OCI-LY1 (cell line): Measurements from ENCODE around the gene PAFAH1B1.
"Not testable (repeated sequence)": the region's sequence is repeated elsewhere in the genome, so short reads cannot be mapped to it uniquely, and the experiment has no call there.

Experiments
- H2AFZ ChIP-seq: fragments of 200-600 bp; sonication (generic), shearing (Covaris generic); 2 replicates; pipeline ENCODE4 v1.6.0; 2014; ENCODE audit warnings: antibody characterized with exemption, mild to moderate bottlenecking, low read length
- H3F3A ChIP-seq: fragments of 200-600 bp; sonication (generic), shearing (Covaris generic); 2 replicates; pipeline ENCODE4 v1.6.0; 2014; ENCODE audit warnings: mild to moderate bottlenecking, antibody characterized with exemption, low read length, moderate library complexity; ENCODE audit not compliant: insufficient read depth
- H3K27ac ChIP-seq: fragments of 200-600 bp; sonication (generic); 2 replicates; pipeline ENCODE4 v1.5.1; 2014; ENCODE audit warnings: low read length, mixed run types, mild to moderate bottlenecking, low read depth; ENCODE audit not compliant: poor library complexity, severe bottlenecking
- H3K27me3 ChIP-seq: fragments of 200-600 bp; sonication (generic); 2 replicates; pipeline ENCODE4 v1.6.0; 2014; ENCODE audit warnings: antibody characterized with exemption, mild to moderate bottlenecking, low read length, moderate library complexity; ENCODE audit not compliant: insufficient read depth
- H3K36me3 ChIP-seq: fragments of 200-600 bp; sonication (generic); 2 replicates; pipeline ENCODE4 v1.6.1; 2014; ENCODE audit warnings: mild to moderate bottlenecking, antibody characterized with exemption, low read length, moderate library complexity, mixed read lengths; ENCODE audit not compliant: insufficient read depth
- H3K4me1 ChIP-seq: fragments of 200-600 bp; sonication (generic); 2 replicates; pipeline ENCODE4 v1.5.1; 2014; ENCODE audit warnings: mild to moderate bottlenecking, low read length, moderate library complexity; ENCODE audit not compliant: insufficient read depth, severe bottlenecking
- H3K4me2 ChIP-seq: fragments of 200-600 bp; sonication (generic), shearing (Covaris generic); 2 replicates; pipeline ENCODE4 v1.6.1; 2014; ENCODE audit warnings: low read length
- H3K4me3 ChIP-seq: fragments of 200-600 bp; sonication (generic); 2 replicates; pipeline ENCODE4 v1.5.1; 2014; ENCODE audit warnings: low read length, low read depth, mild to moderate bottlenecking, mixed read lengths; ENCODE audit not compliant: poor library complexity, severe bottlenecking
- H3K79me2 ChIP-seq: fragments of 200-600 bp; shearing (Covaris generic); 2 replicates; pipeline ENCODE4 v1.6.1; 2016; ENCODE audit warnings: mixed run types, low read length, mixed read lengths; ENCODE audit not compliant: insufficient read depth
- H3K9ac ChIP-seq: fragments of 200-600 bp; sonication (generic), shearing (Covaris generic); 2 replicates; pipeline ENCODE4 v1.6.1; 2014; ENCODE audit warnings: mild to moderate bottlenecking, low read length, mixed read lengths
- H3K9me2 ChIP-seq: fragments of 200-600 bp; sonication (generic), shearing (Covaris generic); 2 replicates; pipeline ENCODE4 v1.6.1; 2014; ENCODE audit warnings: low read depth, mild to moderate bottlenecking, low read length, mixed read lengths
- H3K9me3 ChIP-seq: fragments of 200-600 bp; shearing (Covaris generic); 2 replicates; pipeline ENCODE4 v1.6.1; 2014; ENCODE audit warnings: low read length, mixed read lengths
- H4K20me1 ChIP-seq: fragments of 200-600 bp; sonication (generic), shearing (Covaris generic); 2 replicates; pipeline ENCODE4 v1.6.0; 2016; ENCODE audit warnings: mild to moderate bottlenecking, low read length; ENCODE audit not compliant: insufficient read depth
- CTCF ChIP-seq: fragments of 200-600 bp; sonication (generic), shearing (Covaris generic); IDR thresholded peaks from 2 replicates; pipeline ENCODE4 v1.5.1; 2017; ENCODE audit warnings: mild to moderate bottlenecking, antibody characterized with exemption, low read length, moderate library complexity, mixed read lengths
- EZH2 ChIP-seq: fragments of 200-600 bp; sonication (generic), shearing (Covaris generic); IDR thresholded peaks from 2 replicates; pipeline ENCODE4 v1.8.0; 2017; ENCODE audit warnings: borderline replicate concordance, mixed run types, mild to moderate bottlenecking, antibody characterized with exemption, low read length, moderate library complexity, mixed read lengths

PAFAH1B1 gene

GRCh38 chr17:2592971-2593820, at the start of gene PAFAH1B1:
TSS of gene PAFAH1B1 (plus strand) at chr17:2593654. CDS start at chr17:2638289, 44,635 bp downstream.
- H3K4me3 ChIP-seq, result peak within 1 kb of the TSS; percentile 97
- H3K9ac ChIP-seq, result peak within 1 kb of the TSS; percentile 92
- peaks cover 31% of the 10 kb centered on the region for H3K4me1 ChIP-seq
- peaks cover 43% of the 10 kb centered on the region for H3K79me2 ChIP-seq
- no peaks in the 10 kb centered on the region; the same call in 1 of the 2 replicates for H3K36me3 ChIP-seq
- TF ChIP-seq EZH2, result no peak
- TF ChIP-seq CTCF, result peak; percentile 12; the same call in 1 of the 2 replicates
- H3K4me2 ChIP-seq, result peak within 1 kb of the TSS; percentile 80
- no peaks in the 10 kb centered on the region for H3K9me3 ChIP-seq
- H4K20me1 ChIP-seq, result no peaks in the 10 kb centered on the region
- peak within 1 kb of the TSS; percentile 92 for H2AFZ ChIP-seq
- H3F3A ChIP-seq, result no peaks in the 10 kb centered on the region
- H3K9me2 ChIP-seq, result no peaks in the 10 kb centered on the region
- H3K27me3 ChIP-seq, result no peaks in the 10 kb centered on the region
- peak within 1 kb of the TSS; percentile 71 for H3K27ac ChIP-seq

GRCh38 chr17:2545393-2545792, 48.1 kb upstream of the PAFAH1B1 start:
- Histone ChIP-seq H2AFZ (no peak overlapping the region), H3K79me2 (no peaks in the 10 kb centered on the region)

GRCh38 chr17:2547176-2547575, 46.3 kb upstream of the PAFAH1B1 start:
- Histone ChIP-seq H3K36me3 (no peaks in the 10 kb centered on the region), H3K27me3 (no peaks in the 10 kb centered on the region), H3K4me3 (no peak overlapping the region)

More at GRCh38 chr17:2545393-2545792, 48.1 kb upstream of the PAFAH1B1 start:
- no peak for TF ChIP-seq CTCF
- Histone ChIP-seq H3K9me2 (no peaks in the 10 kb centered on the region), H3K9me3 (no peaks in the 10 kb centered on the region), H3K27me3 (no peaks in the 10 kb centered on the region), H3K4me1 (peaks cover 25% of the 10 kb centered on the region), H3F3A (no peaks in the 10 kb centered on the region), H3K36me3 (no peaks in the 10 kb centered on the region), H3K27ac (no peak overlapping the region), H3K4me3 (no peak overlapping the region), H4K20me1 (no peaks in the 10 kb centered on the region), H3K9ac (no peak overlapping the region), H3K4me2 (no peak overlapping the region)

GRCh38 chr17:2548026-2548425, 45.4 kb upstream of the PAFAH1B1 start:
- not testable (repeated sequence) for H3K4me2 ChIP-seq, H2AFZ ChIP-seq, H3K9me3 ChIP-seq

More at GRCh38 chr17:2547176-2547575, 46.3 kb upstream of the PAFAH1B1 start:
- H3K79me2 ChIP-seq, result no peaks in the 10 kb centered on the region
- no peaks in the 10 kb centered on the region for H3K9me2 ChIP-seq
- no peaks in the 10 kb centered on the region for H4K20me1 ChIP-seq
- no peaks in the 10 kb centered on the region for H3K9me3 ChIP-seq
- H3K4me2 ChIP-seq, result no peak overlapping the region
- peaks cover 18% of the 10 kb centered on the region for H3K4me1 ChIP-seq
- TF ChIP-seq EZH2 (no peak), CTCF (no peak)
- H3K9ac ChIP-seq, result no peak overlapping the region
- H2AFZ ChIP-seq, result no peak overlapping the region
- H3K27ac ChIP-seq, result no peak overlapping the region
- no peaks in the 10 kb centered on the region for H3F3A ChIP-seq

More at GRCh38 chr17:2548026-2548425, 45.4 kb upstream of the PAFAH1B1 start:
- not testable (repeated sequence) for H4K20me1 ChIP-seq, H3K9me2 ChIP-seq, H3K27me3 ChIP-seq, H3K4me1 ChIP-seq, H3K4me3 ChIP-seq, H3K79me2 ChIP-seq, H3K9ac ChIP-seq, H3K36me3 ChIP-seq, H3K27ac ChIP-seq, H3F3A ChIP-seq
